ENCODE results near the gene BAZ2B.
"Not testable (repeated sequence)": the region's sequence is repeated elsewhere in the genome, so short reads cannot be mapped to it uniquely, and the experiment has no call there.

The BAZ2B gene

DNA sequence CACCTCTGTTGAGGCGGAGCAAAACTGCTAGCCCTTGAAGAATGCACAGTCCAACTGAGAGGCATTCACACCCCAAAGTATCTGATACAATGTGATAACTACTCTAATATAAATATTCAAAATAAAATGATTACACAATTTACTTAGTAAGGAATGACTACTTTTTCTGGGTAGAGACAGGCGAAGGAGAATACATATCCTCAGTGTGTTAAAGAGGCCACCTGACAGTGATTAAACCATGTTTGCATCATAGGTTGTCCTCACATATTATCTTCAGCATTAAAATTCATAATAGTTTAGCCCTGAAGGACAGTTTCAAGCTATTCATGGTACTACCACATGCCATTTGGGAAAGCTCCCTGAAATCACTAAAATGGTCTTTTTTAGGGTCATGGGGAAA, 16.9 kb upstream of the BAZ2B start:
- H3K27me3 Mint-ChIP-seq = no peaks in the 10 kb centered on the region
- H3K4me1 Mint-ChIP-seq (ENCODE audit: low read depth) = no peaks in the 10 kb centered on the region
- no peaks in the 10 kb centered on the region for H3K9me3 Mint-ChIP-seq
- peaks cover 1% of the 10 kb centered on the region for H3K36me3 Mint-ChIP-seq (ENCODE audit: low read depth)
- no peak overlapping the region for H3K4me3 Mint-ChIP-seq
- DNase-seq = no peak
- H3K27ac Mint-ChIP-seq = no peak overlapping the region

- not testable (repeated sequence) for DNase-seq; H3K9me3 Mint-ChIP-seq; H3K4me3 Mint-ChIP-seq; H3K27me3 Mint-ChIP-seq; H3K27ac Mint-ChIP-seq; H3K4me1 Mint-ChIP-seq (ENCODE audit: low read depth); H3K36me3 Mint-ChIP-seq (ENCODE audit: low read depth)
Measured at GRCh38 chr2:159625628-159626027, 9.3 kb upstream of the BAZ2B start.

DNA sequence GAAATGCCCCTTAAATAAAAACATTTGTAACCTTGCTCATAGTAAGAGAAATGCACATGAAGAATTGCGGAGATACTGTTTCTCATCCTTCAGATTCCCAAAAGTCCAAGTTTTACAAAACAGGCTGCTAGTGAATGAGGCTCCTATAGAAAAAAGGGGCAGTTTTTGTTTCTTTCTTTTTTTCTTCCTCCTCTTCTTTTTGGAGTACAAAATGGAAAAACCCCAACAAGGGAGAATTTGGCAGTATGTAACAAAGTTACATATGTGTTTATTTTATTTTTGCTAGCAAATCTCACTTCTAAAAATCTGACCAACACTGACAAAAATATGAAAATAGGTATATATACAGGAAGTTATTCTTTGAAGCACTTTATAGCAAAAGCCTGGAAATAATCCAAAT, 7.1 kb upstream of the BAZ2B start:
- no peaks in the 10 kb centered on the region for H3K9me3 Mint-ChIP-seq
- no peak overlapping the region for H3K27ac Mint-ChIP-seq
- no peak for DNase-seq
- no peaks in the 10 kb centered on the region for H3K36me3 Mint-ChIP-seq (ENCODE audit: low read depth)
- H3K4me1 Mint-ChIP-seq (ENCODE audit: low read depth) = no peaks in the 10 kb centered on the region
- no peak overlapping the region for H3K4me3 Mint-ChIP-seq
- no peaks in the 10 kb centered on the region for H3K27me3 Mint-ChIP-seq

DNA sequence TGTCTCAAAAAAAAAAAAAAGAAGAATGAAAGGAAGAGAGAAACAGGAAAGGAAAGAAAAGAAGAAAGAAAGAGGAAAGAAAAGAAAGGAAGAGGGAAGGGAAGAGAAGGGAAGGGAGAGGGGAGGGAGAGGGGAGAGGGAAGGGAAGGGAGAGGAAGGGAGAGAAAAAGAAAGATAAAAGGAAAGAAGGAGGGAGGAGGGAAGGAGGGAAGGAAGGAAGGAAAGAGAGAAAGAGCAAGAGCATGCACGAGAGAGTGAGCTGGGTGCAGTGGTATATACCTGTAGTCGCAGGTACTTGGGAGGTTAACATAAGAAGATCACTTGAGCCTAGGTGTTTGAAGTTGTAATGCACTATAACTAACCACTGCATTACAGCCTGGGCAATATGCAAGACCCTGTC, 6.6 kb upstream of the BAZ2B start:
- H3K9me3 Mint-ChIP-seq = no peaks in the 10 kb centered on the region
- no peaks in the 10 kb centered on the region for H3K4me1 Mint-ChIP-seq (ENCODE audit: low read depth)
- no peaks in the 10 kb centered on the region for H3K36me3 Mint-ChIP-seq (ENCODE audit: low read depth)
- no peak overlapping the region for H3K27ac Mint-ChIP-seq
- no peak for DNase-seq
- H3K27me3 Mint-ChIP-seq = peaks cover 1% of the 10 kb centered on the region
- no peak overlapping the region for H3K4me3 Mint-ChIP-seq

- H3K36me3 Mint-ChIP-seq (ENCODE audit: low read depth) = no peaks in the 10 kb centered on the region
- peaks cover 17% of the 10 kb centered on the region for H3K27me3 Mint-ChIP-seq
- no peak overlapping the region for H3K27ac Mint-ChIP-seq
- H3K4me3 Mint-ChIP-seq = no peak overlapping the region
- peaks cover 6% of the 10 kb centered on the region for H3K4me1 Mint-ChIP-seq (ENCODE audit: low read depth)
- DNase-seq = no peak
- H3K9me3 Mint-ChIP-seq = no peaks in the 10 kb centered on the region
Measured at GRCh38 chr2:159620796-159621195, 4.4 kb upstream of the BAZ2B start.

DNA sequence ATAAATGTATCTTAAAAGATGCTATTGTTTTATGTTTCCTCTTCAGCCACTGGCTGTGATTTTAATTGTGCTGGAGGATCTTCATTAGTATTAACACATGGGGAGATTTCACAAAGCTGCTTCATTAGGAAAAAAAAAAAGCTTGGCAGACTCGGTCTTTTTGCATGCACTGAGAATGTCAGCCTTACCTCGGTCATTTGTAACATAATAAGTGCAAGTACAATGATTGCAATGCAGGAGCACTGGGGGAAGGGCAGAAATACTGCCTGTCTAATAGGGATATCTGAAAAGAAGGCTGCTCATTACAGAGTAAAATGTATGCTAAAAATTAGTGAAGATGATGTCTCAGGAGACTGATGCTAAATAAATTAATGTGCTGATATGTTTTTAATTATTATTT, 1.3 kb upstream of the BAZ2B start:
- Mint-ChIP-seq H3K4me3 (no peak overlapping the region), H3K4me1 (ENCODE audit: low read depth) (peaks cover 14% of the 10 kb centered on the region), H3K27me3 (peaks cover 33% of the 10 kb centered on the region), H3K36me3 (ENCODE audit: low read depth) (peaks cover 2% of the 10 kb centered on the region), H3K27ac (no peak overlapping the region), H3K9me3 (no peaks in the 10 kb centered on the region)
- no peak for DNase-seq

- peaks cover 14% of the 10 kb centered on the region for H3K4me1 Mint-ChIP-seq (ENCODE audit: low read depth)
- H3K4me3 Mint-ChIP-seq = no peak overlapping the region
- no peak for DNase-seq
- peaks cover 33% of the 10 kb centered on the region for H3K27me3 Mint-ChIP-seq
- H3K36me3 Mint-ChIP-seq (ENCODE audit: low read depth) = peaks cover 2% of the 10 kb centered on the region
- H3K9me3 Mint-ChIP-seq = no peaks in the 10 kb centered on the region
- H3K27ac Mint-ChIP-seq = no peak overlapping the region
Measured at GRCh38 chr2:159617100-159617499, 752 bp upstream of the BAZ2B start.

DNA sequence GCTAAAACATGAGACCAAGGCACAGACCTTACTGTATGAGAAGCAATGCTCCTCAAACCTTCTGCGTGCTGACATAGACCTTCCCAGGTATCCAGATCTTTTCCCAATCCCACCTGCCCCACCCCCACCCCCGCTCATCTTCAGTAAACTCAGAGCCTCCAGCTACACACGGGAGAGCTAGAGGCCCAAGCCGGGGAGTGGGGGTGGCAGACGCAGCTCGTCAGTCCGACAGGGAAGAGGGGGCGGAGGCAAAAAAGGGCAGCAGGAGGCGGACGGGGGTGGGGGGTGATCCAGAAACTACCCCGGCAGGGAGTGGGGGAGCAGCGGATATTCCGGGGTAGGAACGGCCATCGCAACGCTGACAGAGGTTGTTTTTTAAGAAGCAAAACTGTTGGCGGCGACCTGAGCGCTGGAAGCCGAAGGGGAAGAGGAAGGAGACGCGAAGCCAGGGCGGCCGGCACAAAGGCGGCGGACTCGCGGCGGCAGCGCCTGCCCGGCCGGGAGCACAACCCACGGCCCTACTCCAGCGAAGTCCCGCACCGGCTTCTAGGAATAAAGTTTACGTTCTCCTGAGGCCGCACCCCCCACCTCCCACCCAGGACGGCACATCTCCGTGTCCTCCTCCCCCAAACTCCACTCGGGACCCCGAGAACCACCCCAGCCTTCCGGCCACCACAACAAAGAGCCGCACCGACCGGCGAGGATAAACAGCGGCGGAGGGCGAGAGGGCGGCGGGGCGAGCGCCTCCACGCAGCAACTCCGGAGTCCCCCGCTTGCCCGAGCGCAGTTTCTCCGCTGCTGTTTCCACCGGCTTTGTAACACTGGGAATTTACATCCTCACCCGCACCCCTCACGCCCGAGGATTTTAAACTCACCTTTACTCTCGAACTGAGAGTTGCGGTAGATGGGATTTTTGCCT, 722 bp downstream of the BAZ2B start:
- Mint-ChIP-seq H3K9me3 (no peaks in the 10 kb centered on the region), H3K4me1 (ENCODE audit: low read depth) (peaks cover 14% of the 10 kb centered on the region), H3K27me3 (peaks cover 33% of the 10 kb centered on the region), H3K27ac (peak overlapping the region; percentile 80), H3K4me3 (peak overlapping the region; percentile 85), H3K36me3 (ENCODE audit: low read depth) (peaks cover 2% of the 10 kb centered on the region)
- peak; percentile 61 for DNase-seq

DNA sequence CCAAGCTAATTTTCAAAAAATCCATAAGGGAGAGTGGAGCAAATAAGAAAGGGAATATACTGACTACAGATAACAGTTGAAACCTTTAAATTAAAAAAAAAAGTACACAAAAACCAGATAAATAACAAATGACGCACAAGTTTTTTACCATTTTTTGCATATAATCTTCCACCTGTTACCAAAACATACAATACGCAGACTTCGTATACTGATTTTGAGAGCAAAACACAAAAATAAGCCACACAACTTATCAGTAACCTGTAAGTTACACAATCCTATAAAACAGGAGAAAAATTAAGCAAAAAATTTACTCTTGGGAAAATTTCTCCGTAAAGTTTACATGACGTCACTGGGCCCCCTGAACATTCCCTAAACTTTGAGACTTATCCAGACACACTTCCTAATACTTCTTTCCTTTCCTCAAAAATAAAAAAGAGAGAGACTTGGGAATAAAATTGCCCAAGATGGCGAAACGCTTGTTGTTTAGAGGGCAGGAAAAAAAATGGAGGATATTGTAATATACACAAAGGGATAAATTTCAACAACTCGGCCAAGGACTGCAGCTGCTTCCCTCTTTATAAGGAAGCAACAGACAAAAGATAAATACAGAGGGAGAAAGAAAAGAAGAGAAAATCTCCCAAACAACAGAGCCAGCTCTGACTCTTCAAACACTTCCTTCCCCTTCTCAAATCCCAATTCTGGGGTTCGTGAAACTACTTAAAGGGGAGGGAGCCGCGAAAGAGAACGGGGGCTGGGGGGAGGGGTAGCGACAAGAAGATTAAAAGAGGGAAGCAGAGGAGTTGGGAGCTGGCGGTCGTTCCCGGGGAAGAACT, 1.6 kb downstream of the BAZ2B start:
- Mint-ChIP-seq H3K27me3 (peaks cover 33% of the 10 kb centered on the region), H3K27ac (no peak overlapping the region), H3K36me3 (ENCODE audit: low read depth) (peaks cover 2% of the 10 kb centered on the region), H3K4me3 (peak overlapping the region; percentile 85), H3K4me1 (ENCODE audit: low read depth) (peaks cover 14% of the 10 kb centered on the region), H3K9me3 (no peaks in the 10 kb centered on the region)
- DNase-seq = no peak

DNA sequence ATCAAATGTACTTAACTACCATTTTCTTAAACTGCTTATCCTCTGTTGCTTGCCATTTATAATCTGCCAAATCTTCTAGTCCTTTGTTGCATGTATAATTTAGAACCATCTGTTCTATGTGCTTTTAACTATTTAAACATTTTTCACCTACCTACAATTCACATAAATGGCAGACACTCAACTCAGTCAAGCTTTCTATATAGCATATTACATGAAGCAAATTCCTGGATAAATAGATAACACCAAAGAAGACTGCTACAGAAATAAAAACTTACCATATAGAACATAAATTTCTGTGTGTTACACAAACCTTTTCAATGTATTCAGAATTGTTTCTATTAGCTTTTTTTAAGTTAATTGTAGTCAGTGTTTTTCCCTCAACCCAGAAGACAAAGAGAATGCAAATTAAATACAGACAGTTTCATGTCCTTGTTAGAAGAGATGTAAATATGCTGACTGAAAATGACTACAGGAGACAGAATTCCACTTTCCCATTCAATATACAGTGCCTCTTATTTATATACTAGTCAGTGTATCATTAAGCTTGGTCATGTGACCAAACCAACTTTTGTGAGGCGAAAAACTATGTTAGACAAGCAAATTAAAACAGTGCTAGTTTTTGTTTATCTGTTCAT, 2.6 kb downstream of the BAZ2B start:
- Mint-ChIP-seq H3K27ac (no peak overlapping the region), H3K36me3 (ENCODE audit: low read depth) (peaks cover 2% of the 10 kb centered on the region), H3K27me3 (peaks cover 33% of the 10 kb centered on the region), H3K4me3 (no peak overlapping the region), H3K9me3 (no peaks in the 10 kb centered on the region), H3K4me1 (ENCODE audit: low read depth) (peaks cover 14% of the 10 kb centered on the region)
- DNase-seq = no peak

DNA sequence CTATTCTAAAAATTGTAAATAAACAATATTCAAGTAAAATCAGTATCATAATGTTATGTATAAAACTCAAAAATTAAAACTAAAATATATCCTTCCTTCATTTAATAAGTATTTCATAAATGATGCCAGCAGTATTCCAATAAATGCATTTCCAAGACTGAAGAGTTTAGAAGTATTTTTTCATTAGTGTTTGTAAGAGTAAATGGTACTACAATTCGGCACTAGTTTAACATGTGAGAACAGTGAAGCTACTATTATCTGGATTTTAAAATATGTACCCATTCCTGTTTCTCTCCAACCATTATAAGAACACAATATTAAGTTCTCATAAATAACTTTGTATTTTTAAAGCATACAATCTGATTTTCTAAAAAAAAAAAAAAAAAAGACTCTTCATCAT, 3.3 kb downstream of the BAZ2B start:
- H3K27ac Mint-ChIP-seq = no peak overlapping the region
- peaks cover 14% of the 10 kb centered on the region for H3K4me1 Mint-ChIP-seq (ENCODE audit: low read depth)
- no peak overlapping the region for H3K4me3 Mint-ChIP-seq

GRCh38 chr2:159612255-159612901, 4.0 kb downstream of the BAZ2B start:
- no peak overlapping the region for H3K27ac Mint-ChIP-seq
- peaks cover 14% of the 10 kb centered on the region for H3K4me1 Mint-ChIP-seq (ENCODE audit: low read depth)
- peaks cover 27% of the 10 kb centered on the region for H3K27me3 Mint-ChIP-seq
- H3K4me3 Mint-ChIP-seq = no peak overlapping the region
- no peak for DNase-seq
- H3K36me3 Mint-ChIP-seq (ENCODE audit: low read depth) = peaks cover 2% of the 10 kb centered on the region
- no peaks in the 10 kb centered on the region for H3K9me3 Mint-ChIP-seq

More for the DNA sequence above, 3.3 kb downstream of the BAZ2B start:
- Mint-ChIP-seq H3K36me3 (ENCODE audit: low read depth) (peaks cover 2% of the 10 kb centered on the region), H3K9me3 (no peaks in the 10 kb centered on the region), H3K27me3 (peaks cover 33% of the 10 kb centered on the region)
- no peak for DNase-seq

DNA sequence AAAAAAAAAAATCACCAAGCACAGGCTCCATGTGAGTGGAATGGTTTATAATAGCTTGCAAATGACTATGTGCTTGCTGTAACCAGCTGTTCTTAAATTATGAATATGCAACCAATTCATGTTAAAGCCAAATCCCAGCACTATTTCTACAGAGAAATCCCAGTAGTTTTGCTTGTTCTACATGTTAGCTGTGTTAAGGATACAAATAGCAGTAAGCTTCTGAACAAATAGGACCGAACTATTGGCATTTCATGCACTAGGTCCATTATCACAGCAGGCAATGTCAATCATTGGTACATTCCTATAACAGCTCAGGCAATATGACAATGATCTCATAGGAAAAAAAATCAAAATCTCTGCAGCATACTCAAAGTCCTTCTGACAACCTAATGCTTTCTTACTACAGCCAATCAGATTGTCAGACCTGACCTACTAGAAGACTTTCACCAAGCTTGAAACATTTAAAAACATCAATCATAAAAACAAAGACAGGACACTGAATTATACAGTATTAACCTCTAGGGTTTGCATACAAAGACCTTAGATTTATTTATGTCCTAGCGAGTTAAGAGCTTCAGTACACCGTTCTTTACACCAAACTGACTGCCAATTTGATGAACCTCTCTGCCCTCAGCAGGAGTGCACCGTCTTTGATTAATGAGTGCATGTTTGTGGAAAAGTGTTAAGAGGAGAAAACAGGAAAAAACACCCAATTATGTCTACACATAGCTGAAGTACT, 6.4 kb downstream of the BAZ2B start:
- H3K9me3 Mint-ChIP-seq = no peaks in the 10 kb centered on the region
- H3K27ac Mint-ChIP-seq = no peak overlapping the region
- H3K27me3 Mint-ChIP-seq = peaks cover 12% of the 10 kb centered on the region
- DNase-seq = no peak
- H3K4me3 Mint-ChIP-seq = no peak overlapping the region
- H3K36me3 Mint-ChIP-seq (ENCODE audit: low read depth) = no peaks in the 10 kb centered on the region
- peaks cover 7% of the 10 kb centered on the region for H3K4me1 Mint-ChIP-seq (ENCODE audit: low read depth)

Data from activated T-cell treated with anti-CD3 and anti-CD28 coated beads, Interleukin-2, amount 50 U/mL, for 24 hours (primary cell).